Measurements from ENCODE around the gene AUTS2.
A peak's percentile ranks its signal among the peaks of the same experiment; 100 is the strongest.

AUTS2 gene

GRCh38 chr7:69723663-69724062 is 125.4 kb downstream of the AUTS2 start:
- DNase-seq (ENCODE audit: low spot score): no peak

GRCh38 chr7:69728304-69728703 is 130.0 kb downstream of the AUTS2 start:
- DNase-seq (ENCODE audit: low spot score): no peak

GRCh38 chr7:69732203-69732602 is 133.9 kb downstream of the AUTS2 start:
- DNase-seq (ENCODE audit: low spot score): no peak

- DNase-seq (ENCODE audit: low spot score): no peak
Measured at GRCh38 chr7:69735582-69735981, 137.3 kb downstream of the AUTS2 start.

- no peak for DNase-seq (ENCODE audit: low spot score)
Measured at GRCh38 chr7:69736126-69736810, 138.0 kb downstream of the AUTS2 start.

GRCh38 chr7:69738396-69738951 is 140.2 kb downstream of the AUTS2 start:
- no peak for DNase-seq (ENCODE audit: low spot score)

- DNase-seq (ENCODE audit: low spot score): no peak
Measured at GRCh38 chr7:69739190-69739589, 140.9 kb downstream of the AUTS2 start.

GRCh38 chr7:69739931-69740431 is 141.7 kb downstream of the AUTS2 start:
- no peak for DNase-seq (ENCODE audit: low spot score)

- no peak for DNase-seq (ENCODE audit: low spot score)
Measured at GRCh38 chr7:69742237-69742636, 144.0 kb downstream of the AUTS2 start.

- no peak for DNase-seq (ENCODE audit: low spot score)
Measured at GRCh38 chr7:69743436-69743835, 145.2 kb downstream of the AUTS2 start.

GRCh38 chr7:69744026-69744425 is 145.8 kb downstream of the AUTS2 start:
- DNase-seq (ENCODE audit: low spot score): no peak

- no peak for DNase-seq (ENCODE audit: low spot score)
Measured at GRCh38 chr7:69746383-69746782, 148.1 kb downstream of the AUTS2 start.

GRCh38 chr7:69747144-69747543 is 148.9 kb downstream of the AUTS2 start:
- DNase-seq (ENCODE audit: low spot score): no peak

GRCh38 chr7:69748530-69748929 is 150.3 kb downstream of the AUTS2 start:
- no peak for DNase-seq (ENCODE audit: low spot score)

GRCh38 chr7:69749372-69749979 is 151.2 kb downstream of the AUTS2 start:
- no peak for DNase-seq (ENCODE audit: low spot score)

GRCh38 chr7:69749994-69750393 is 151.7 kb downstream of the AUTS2 start:
- DNase-seq (ENCODE audit: low spot score): no peak

- DNase-seq (ENCODE audit: low spot score): no peak
Measured at GRCh38 chr7:69751026-69751425, 152.8 kb downstream of the AUTS2 start.

GRCh38 chr7:69753981-69754380 is 155.7 kb downstream of the AUTS2 start:
- DNase-seq (ENCODE audit: low spot score): no peak

GRCh38 chr7:69754476-69754875 is 156.2 kb downstream of the AUTS2 start:
- no peak for DNase-seq (ENCODE audit: low spot score)

- DNase-seq (ENCODE audit: low spot score): peak; percentile 11
Measured at GRCh38 chr7:69756235-69756634, 158.0 kb downstream of the AUTS2 start.

- DNase-seq (ENCODE audit: low spot score): no peak
Measured at GRCh38 chr7:69757528-69757927, 159.3 kb downstream of the AUTS2 start.

- DNase-seq (ENCODE audit: low spot score): no peak
Measured at GRCh38 chr7:69757981-69758430, 159.7 kb downstream of the AUTS2 start.

GRCh38 chr7:69759373-69759772 is 161.1 kb downstream of the AUTS2 start:
- DNase-seq (ENCODE audit: low spot score): no peak

Measured in COLO829 (cell line).